ENCODE measurements around the gene GPRC5B.

Gene GPRC5B

DNA sequence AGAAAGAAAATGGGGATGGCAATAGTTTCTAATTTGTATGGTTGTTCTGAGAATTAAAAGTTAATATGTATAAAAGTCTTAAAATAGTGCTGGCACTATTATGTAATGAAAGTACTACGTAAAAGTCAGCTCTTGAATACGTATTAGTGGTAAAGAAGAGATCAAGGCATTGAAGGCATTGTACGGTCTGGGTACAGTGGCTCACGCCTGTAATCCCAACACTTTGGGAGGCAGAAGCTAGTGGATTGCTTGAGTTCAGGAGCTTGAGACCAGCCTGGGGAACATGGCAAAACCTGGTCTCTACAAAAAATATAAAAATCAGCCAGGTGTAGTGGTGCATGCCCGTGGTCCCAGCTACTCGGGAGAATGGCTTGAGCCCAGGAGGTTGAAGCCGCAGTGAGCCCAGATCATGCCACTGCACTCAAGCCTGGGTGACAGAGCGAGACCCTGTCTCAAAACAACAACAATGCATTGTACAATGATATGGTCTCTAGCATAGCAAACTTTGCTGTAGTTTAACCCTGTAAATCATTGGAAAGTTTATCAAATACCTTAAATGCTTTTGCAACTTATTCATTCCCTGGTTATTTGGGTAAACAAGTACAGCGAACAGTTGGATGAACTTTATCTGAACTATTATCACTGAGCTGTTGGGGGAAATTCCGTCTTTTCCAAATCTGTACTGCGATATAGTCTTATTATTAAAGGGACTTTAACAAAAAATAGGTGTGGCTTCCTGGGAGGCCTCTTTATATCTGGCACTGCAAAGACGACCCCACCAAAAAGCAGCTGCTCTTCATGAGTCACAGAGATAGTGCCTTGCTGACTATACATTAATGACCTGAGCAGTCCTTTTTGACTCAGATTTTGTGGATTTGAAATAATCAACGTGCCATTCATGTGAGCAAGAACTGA lies 73.6 kb downstream of the GPRC5B start:
- no peak for DNase-seq (ENCODE audit: low read depth)

DNA sequence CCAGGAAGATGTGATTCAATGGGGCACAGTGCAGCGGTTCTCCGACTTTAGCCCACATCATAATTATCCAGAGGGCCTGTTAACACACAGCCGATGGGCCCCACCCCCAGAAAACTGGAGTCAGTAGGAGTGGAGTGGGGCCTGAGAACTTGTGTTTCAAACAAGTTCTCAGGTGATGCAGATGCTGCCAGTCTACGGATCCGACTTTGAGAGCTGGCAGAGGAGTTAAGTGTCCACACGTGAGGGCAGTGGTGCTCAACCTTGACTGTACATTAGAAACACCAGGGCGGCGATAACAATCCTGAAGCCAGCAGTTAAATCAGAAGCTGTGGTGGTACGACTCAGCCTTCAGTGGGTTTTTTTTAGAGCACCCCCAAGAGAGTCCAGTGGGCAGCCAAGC lies 75.0 kb downstream of the GPRC5B start:
- DNase-seq (ENCODE audit: low read depth), result no peak

GRCh38 chr16:19809121-19809635 lies 75.5 kb downstream of the GPRC5B start:
- no peak for DNase-seq (ENCODE audit: low read depth)

DNA sequence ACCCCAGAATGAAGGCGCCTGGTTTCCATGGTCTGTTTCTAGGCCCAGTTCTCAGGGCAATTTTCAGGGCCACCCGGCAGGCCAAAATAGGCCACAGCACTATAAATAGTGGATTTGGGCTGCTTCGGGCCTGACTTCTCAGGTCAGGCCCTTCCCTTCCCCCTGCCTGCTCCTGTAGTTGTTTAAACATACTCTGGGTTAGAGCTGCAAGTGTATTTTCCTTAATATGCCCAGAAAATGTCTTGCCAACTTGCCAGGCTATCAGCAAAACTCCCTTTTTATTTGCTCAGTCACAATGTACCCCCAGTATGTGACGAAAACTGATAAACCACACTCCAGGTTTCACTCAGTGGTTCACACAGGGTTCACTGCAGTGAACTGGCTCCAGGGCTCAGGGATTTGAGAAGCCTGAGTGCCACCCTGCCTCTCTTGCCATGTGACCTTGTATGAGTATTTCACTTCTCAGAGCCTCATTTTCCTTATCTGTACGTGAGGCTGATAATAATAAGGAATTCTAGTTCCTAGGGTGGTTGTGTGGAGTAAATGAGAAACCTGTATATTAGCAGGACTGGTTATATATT lies 76.5 kb downstream of the GPRC5B start:
- DNase-seq (ENCODE audit: low read depth), result no peak
